ENCODE measurements around the gene TSPEAR.

Gene TSPEAR

DNA sequence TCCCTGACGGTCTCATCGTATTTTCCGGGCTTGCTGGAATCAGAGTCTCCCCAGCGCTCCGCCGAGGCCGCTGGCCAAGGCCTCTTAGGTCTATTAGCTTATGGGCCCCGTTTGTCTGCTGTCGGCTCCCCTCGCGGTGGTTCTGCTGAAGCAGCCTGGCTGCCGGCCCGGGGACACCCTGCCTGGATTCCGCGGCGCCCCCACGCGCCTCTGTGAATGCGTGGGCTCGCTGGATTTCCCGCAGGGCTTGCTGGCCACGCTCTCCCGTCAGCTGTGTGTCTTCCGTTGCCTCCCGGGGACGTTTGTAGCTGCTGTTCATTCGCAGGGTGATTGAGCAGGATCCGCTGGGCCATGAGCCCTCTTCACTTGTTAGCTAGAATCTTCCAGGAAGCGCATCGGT is 247.6 kb downstream of the TSPEAR start:
- TF ChIP-seq, protein P1, sequence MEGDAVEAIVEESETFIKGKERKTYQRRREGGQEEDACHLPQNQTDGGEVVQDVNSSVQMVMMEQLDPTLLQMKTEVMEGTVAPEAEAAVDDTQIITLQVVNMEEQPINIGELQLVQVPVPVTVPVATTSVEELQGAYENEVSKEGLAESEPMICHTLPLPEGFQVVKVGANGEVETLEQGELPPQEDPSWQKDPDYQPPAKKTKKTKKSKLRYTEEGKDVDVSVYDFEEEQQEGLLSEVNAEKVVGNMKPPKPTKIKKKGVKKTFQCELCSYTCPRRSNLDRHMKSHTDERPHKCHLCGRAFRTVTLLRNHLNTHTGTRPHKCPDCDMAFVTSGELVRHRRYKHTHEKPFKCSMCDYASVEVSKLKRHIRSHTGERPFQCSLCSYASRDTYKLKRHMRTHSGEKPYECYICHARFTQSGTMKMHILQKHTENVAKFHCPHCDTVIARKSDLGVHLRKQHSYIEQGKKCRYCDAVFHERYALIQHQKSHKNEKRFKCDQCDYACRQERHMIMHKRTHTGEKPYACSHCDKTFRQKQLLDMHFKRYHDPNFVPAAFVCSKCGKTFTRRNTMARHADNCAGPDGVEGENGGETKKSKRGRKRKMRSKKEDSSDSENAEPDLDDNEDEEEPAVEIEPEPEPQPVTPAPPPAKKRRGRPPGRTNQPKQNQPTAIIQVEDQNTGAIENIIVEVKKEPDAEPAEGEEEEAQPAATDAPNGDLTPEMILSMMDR (IDR thresholded peaks at IDR 0.05), result no peak

DNA sequence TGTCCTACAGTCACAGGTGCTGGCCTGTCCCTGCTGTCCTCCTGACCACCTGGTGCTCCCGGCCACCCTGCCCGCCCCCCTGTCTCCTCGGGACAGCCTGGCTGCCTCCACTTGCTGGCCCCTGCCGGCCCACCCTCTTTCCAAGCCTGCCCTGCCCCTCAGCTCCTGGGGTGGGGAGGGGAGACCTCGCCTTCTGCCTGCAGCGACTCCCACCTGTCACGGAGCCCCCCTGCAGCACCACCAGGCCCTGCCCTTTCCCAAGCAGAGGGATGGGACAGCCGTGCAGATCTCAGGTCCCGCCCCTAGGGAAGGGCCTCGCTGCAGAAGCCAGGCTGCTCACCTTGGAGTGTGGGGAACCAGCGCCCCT is 248.6 kb downstream of the TSPEAR start:
- TF ChIP-seq, protein P1 (IDR thresholded peaks at IDR 0.05), result no peak

DNA sequence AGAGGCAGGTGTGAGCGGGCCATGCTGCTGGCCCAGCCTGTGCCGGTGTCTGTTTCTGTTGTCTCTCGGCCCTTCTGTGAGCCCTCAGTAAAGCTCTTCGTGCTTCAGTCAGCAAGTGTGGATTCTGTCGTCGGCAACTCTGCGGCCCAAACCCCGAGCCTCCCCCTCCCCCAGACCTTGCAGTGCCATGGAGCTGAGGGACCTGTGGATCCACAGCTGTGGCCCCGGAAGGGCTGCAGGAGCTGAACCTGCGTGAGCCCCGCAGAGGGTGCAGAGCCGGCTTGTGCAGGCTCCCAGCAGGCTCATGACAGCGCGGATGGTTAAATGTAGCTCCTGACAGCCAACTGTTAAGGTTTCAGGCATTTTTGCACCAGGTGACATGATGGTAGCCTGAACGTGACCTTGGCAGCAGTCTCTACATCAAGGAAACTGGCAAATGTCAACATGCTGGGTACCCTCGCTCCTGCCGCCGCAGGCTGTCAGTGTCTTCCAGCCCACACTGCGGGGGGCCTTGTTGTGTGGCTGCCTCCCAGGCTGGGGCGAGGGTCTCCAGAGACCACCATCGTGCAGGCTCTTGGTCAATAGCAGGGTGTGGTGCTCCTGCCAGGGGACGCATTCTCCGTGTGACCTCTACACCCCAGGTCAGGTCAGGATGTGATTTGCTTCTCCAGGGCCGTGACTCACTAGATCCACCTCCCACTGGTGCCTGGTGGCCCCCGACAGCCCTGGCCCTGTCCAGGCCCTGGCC is 249.1 kb downstream of the TSPEAR start:
- TF ChIP-seq, protein P1 (IDR thresholded peaks at IDR 0.05), result no peak

DNA sequence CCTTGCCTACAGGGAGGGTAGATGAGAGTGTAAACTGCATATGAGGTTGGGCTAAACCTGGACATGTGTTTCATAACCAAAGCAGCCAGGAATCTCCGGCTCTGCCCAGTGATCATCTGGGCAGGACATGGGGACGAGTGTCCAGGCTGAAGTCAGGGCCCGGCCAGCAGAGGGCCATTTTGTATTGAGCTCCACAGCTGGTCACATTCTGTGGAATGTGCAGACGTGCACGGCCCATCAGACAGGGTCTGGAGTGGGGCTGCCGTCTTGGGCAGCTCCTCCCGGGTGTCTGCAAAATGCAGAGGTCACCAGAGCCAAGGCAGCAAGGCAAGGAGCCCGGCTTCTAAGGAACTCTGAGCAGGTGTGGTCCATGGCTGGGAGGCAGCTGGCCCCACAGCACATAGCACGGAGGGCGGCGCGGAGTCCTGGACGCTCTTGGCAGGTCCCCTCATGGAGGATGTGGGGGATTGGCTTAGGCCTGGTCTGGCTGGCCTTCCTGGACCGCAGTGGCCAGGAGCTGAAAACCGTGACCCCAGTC is 249.8 kb downstream of the TSPEAR start:
- TF ChIP-seq, protein P1 (IDR thresholded peaks at IDR 0.05), result no peak

DNA sequence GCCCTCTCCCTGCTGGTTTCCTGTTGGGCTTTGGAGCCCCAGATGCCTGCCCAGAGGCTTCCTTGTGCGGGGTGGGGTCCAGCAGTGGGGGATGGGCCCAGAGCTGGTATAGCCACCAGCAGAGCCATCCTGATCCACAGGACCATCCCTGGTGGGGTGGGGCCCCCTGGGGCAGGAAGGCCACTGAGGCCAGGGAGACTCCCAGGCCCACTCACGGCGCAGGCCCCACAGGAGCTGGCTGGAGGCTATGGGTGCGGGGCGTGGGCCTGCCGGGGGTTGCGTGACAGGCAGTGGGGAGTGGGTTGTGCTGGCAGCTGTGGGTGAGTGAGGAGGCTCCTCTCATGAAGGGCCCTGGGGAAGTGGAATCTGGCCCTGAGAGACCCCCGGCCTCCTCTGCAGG is 250.4 kb downstream of the TSPEAR start:
- TF ChIP-seq, protein P1 (IDR thresholded peaks at IDR 0.05), result no peak

DNA sequence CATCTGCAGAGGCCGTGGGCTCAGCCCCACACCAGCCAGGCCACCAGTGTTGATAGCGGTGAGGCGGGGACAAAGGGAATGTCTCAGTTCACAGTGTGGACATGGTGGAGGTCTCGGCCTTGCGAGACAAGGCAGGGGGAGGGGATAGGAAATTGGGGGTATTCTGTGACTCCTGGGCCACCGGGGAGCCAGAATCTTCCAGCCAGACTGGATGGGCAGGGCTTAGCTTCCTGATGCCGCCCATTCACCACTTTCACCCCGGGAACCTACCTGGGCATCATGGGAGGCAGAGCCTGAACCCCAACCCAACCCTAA is 251.0 kb downstream of the TSPEAR start:
- TF ChIP-seq, protein P1 (IDR thresholded peaks at IDR 0.05), result no peak

DNA sequence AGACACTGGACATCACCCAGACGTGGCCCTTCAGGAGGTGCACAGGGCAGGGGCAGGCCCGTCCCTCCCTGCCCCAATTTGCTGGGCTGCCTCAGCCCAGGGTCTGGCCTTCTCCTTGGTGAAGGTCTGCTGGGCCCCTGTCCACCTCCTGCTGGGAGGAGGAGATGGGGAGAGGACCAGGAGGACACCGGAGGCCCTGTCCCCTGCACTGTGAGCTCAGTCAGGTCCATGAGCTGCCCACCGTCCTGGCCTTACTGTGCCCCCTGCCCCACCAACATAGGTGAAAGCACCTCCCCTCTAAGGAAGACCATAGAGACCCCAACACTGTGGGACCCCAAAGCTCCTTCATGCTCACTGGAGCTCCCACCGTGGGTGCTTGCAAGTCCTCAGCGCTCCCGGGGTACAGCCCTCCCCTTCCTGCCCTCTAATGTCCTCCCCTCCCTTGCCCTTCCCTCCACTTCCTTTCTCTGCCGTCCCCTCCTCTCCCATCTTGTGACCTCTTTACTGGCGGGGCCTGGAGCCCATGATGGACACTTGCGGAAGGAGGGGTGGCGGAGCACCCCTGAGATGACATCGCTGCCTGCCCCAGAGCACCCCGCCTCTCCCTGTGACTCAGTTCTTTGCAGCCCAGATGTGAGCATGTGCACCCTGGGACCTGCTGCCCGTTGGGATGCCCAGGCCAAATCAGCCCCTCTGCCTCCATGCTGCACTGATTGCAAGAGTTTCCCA is 251.5 kb downstream of the TSPEAR start:
- TF ChIP-seq, protein P1 (IDR thresholded peaks at IDR 0.05), result no peak

Data from LNCAP (cell line).